ENCODE measurements around the gene RAB8A.
A peak's percentile ranks its signal among the peaks of the same experiment; 100 is the strongest.

RAB8A gene

GRCh38 chr19:16068696-16069259 is 42.9 kb upstream of the RAB8A start:
- Histone ChIP-seq H2AFZ (ENCODE audit: low read length) (no peak overlapping the region), H3K36me3 (ENCODE audit: insufficient read depth, low read length) (no peaks in the 10 kb centered on the region), H3K27ac (ENCODE audit: low read depth, low read length, poor library complexity, severe bottlenecking) (no peak overlapping the region), H3K9me2 (ENCODE audit: low read depth, low read length) (no peaks in the 10 kb centered on the region), H3K79me2 (ENCODE audit: insufficient read depth, low read length) (no peaks in the 10 kb centered on the region), H3K4me1 (ENCODE audit: insufficient read depth, low read length, severe bottlenecking) (peaks cover 15% of the 10 kb centered on the region), H3F3A (ENCODE audit: insufficient read depth, low read length) (no peaks in the 10 kb centered on the region), H3K9me3 (ENCODE audit: low read length) (no peaks in the 10 kb centered on the region), H4K20me1 (ENCODE audit: insufficient read depth, low read length) (no peaks in the 10 kb centered on the region), H3K9ac (ENCODE audit: low read length) (no peak overlapping the region), H3K27me3 (ENCODE audit: insufficient read depth, low read length) (no peaks in the 10 kb centered on the region), H3K4me3 (ENCODE audit: low read depth, low read length, poor library complexity, severe bottlenecking) (no peak overlapping the region), H3K4me2 (ENCODE audit: low read length) (no peak overlapping the region)
- no peak for TF ChIP-seq EZH2 (IDR thresholded peaks at IDR 0.05; ENCODE audit: borderline replicate concordance, low read length)
- TF ChIP-seq, protein P1, sequence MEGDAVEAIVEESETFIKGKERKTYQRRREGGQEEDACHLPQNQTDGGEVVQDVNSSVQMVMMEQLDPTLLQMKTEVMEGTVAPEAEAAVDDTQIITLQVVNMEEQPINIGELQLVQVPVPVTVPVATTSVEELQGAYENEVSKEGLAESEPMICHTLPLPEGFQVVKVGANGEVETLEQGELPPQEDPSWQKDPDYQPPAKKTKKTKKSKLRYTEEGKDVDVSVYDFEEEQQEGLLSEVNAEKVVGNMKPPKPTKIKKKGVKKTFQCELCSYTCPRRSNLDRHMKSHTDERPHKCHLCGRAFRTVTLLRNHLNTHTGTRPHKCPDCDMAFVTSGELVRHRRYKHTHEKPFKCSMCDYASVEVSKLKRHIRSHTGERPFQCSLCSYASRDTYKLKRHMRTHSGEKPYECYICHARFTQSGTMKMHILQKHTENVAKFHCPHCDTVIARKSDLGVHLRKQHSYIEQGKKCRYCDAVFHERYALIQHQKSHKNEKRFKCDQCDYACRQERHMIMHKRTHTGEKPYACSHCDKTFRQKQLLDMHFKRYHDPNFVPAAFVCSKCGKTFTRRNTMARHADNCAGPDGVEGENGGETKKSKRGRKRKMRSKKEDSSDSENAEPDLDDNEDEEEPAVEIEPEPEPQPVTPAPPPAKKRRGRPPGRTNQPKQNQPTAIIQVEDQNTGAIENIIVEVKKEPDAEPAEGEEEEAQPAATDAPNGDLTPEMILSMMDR (IDR thresholded peaks at IDR 0.05; ENCODE audit: low read length): no peak

DNA sequence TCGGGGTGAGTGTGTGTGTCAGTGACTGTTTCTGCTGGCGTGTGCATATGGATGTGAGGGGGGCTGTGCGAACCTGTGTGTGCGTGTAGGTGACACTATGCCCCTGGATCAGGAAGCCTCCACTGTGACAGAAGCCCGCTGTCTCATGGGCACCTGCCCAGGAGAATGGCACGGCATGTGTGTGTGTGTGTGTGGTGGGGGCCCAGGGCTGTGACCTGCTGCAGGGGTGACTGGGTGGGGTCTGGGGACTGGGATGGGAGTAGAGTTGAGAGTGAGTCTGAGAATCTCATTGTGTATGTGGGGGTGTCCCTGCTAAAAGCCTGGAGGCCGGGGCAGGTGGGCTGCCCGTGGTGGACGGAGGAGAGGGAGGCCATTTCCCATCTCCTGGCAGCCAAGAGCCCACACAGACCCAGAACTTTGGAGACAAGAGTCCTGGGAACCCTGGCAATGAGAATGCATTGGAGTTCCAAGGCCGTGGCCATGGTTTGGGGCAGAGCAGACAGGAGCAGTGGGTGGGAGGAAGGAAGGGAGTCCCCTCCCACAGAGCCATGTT is 41.8 kb upstream of the RAB8A start:
- TF ChIP-seq, protein P1 (IDR thresholded peaks at IDR 0.05; ENCODE audit: low read length): no peak
- no peak for TF ChIP-seq EZH2 (IDR thresholded peaks at IDR 0.05; ENCODE audit: borderline replicate concordance, low read length)

GRCh38 chr19:16070366-16070990 is 41.2 kb upstream of the RAB8A start:
- Histone ChIP-seq H3K9me3 (ENCODE audit: low read length) (no peaks in the 10 kb centered on the region), H3K9ac (ENCODE audit: low read length) (peak overlapping the region; percentile 64), H3K27ac (ENCODE audit: low read depth, low read length, poor library complexity, severe bottlenecking) (peak overlapping the region; percentile 80), H3K36me3 (ENCODE audit: insufficient read depth, low read length) (no peaks in the 10 kb centered on the region), H3K4me3 (ENCODE audit: low read depth, low read length, poor library complexity, severe bottlenecking) (peak overlapping the region; percentile 42), H3K27me3 (ENCODE audit: insufficient read depth, low read length) (no peaks in the 10 kb centered on the region), H4K20me1 (ENCODE audit: insufficient read depth, low read length) (no peaks in the 10 kb centered on the region), H2AFZ (ENCODE audit: low read length) (peak overlapping the region; percentile 56), H3K9me2 (ENCODE audit: low read depth, low read length) (no peaks in the 10 kb centered on the region), H3K79me2 (ENCODE audit: insufficient read depth, low read length) (no peaks in the 10 kb centered on the region), H3K4me2 (ENCODE audit: low read length) (peak overlapping the region; percentile 58), H3K4me1 (ENCODE audit: insufficient read depth, low read length, severe bottlenecking) (peaks cover 15% of the 10 kb centered on the region), H3F3A (ENCODE audit: insufficient read depth, low read length) (no peaks in the 10 kb centered on the region)
- TF ChIP-seq, protein P1 (IDR thresholded peaks at IDR 0.05; ENCODE audit: low read length): 0 out of 2 replicates have a peak, but pooled peaks have one; percentile 12
- no peak for TF ChIP-seq EZH2 (IDR thresholded peaks at IDR 0.05; ENCODE audit: borderline replicate concordance, low read length)

More for the DNA sequence above, 41.8 kb upstream of the RAB8A start:
- no peaks in the 10 kb centered on the region for H3K27me3 ChIP-seq (ENCODE audit: insufficient read depth, low read length)
- no peaks in the 10 kb centered on the region for H3K79me2 ChIP-seq (ENCODE audit: insufficient read depth, low read length)
- no peaks in the 10 kb centered on the region for H3F3A ChIP-seq (ENCODE audit: insufficient read depth, low read length)
- peak overlapping the region; percentile 56 for H2AFZ ChIP-seq (ENCODE audit: low read length)
- H3K9ac ChIP-seq (ENCODE audit: low read length): peak overlapping the region; percentile 64
- H3K4me3 ChIP-seq (ENCODE audit: low read depth, low read length, poor library complexity, severe bottlenecking): peak overlapping the region; percentile 42
- H3K4me1 ChIP-seq (ENCODE audit: insufficient read depth, low read length, severe bottlenecking): peaks cover 15% of the 10 kb centered on the region
- H3K27ac ChIP-seq (ENCODE audit: low read depth, low read length, poor library complexity, severe bottlenecking): peak overlapping the region; percentile 80
- no peaks in the 10 kb centered on the region for H3K9me3 ChIP-seq (ENCODE audit: low read length)
- peak overlapping the region; percentile 58 for H3K4me2 ChIP-seq (ENCODE audit: low read length)
- no peaks in the 10 kb centered on the region for H3K36me3 ChIP-seq (ENCODE audit: insufficient read depth, low read length)
- no peaks in the 10 kb centered on the region for H4K20me1 ChIP-seq (ENCODE audit: insufficient read depth, low read length)
- H3K9me2 ChIP-seq (ENCODE audit: low read depth, low read length): no peaks in the 10 kb centered on the region
